T-helper 2 cell (primary cell): Measurements from ENCODE around the gene CYS1.
"Not testable (repeated sequence)": the region's sequence is repeated elsewhere in the genome, so short reads cannot be mapped to it uniquely, and the experiment has no call there.

ENCODE experiments used
- DNase-seq, 5 experiments: peaks; one replicate each; pipeline versions ENCODE4 v3.0.0 to v3.0.0-alpha.2; 2012 to 2022

Gene CYS1

GRCh38 chr2:10091889-10092244 lies 11.7 kb upstream of the CYS1 start:
- DNase-seq, result not testable (repeated sequence)

- DNase-seq, result peak in 1 of 5 experiments; percentile 36
Observed at GRCh38 chr2:10091182-10091888, 11.1 kb upstream of the CYS1 start.

GRCh38 chr2:10089565-10090190 lies 9.5 kb upstream of the CYS1 start:
- DNase-seq, result no peak

- DNase-seq, result no peak
Observed at GRCh38 chr2:10087360-10087759, 7.1 kb upstream of the CYS1 start.

GRCh38 chr2:10086950-10087349 lies 6.7 kb upstream of the CYS1 start:
- DNase-seq, result no peak

GRCh38 chr2:10085668-10086059 lies 5.5 kb upstream of the CYS1 start:
- no peak for DNase-seq

GRCh38 chr2:10085043-10085667 lies 4.9 kb upstream of the CYS1 start:
- DNase-seq, result no peak

- DNase-seq, result no peak
Observed at GRCh38 chr2:10084223-10084865, 4.1 kb upstream of the CYS1 start.

- no peak for DNase-seq
Observed at GRCh38 chr2:10083692-10084211, 3.5 kb upstream of the CYS1 start.

- DNase-seq, result no peak
Observed at GRCh38 chr2:10083046-10083445, 2.8 kb upstream of the CYS1 start.

- peak in 2 of 5 experiments; percentile 61 to 70 for DNase-seq
Observed at GRCh38 chr2:10080536-10081304, 509 bp upstream of the CYS1 start.

- DNase-seq, result peak in 1 of 5 experiments; percentile 34
Observed at GRCh38 chr2:10079266-10079869, 843 bp downstream of the CYS1 start.

GRCh38 chr2:10078704-10079265 lies 1.4 kb downstream of the CYS1 start:
- no peak for DNase-seq

GRCh38 chr2:10078001-10078400 lies 2.2 kb downstream of the CYS1 start:
- DNase-seq, result no peak

GRCh38 chr2:10076988-10077527 lies 3.2 kb downstream of the CYS1 start:
- DNase-seq, result no peak

GRCh38 chr2:10076511-10076910 lies 3.7 kb downstream of the CYS1 start:
- DNase-seq, result no peak

GRCh38 chr2:10075571-10076209 lies 4.5 kb downstream of the CYS1 start:
- DNase-seq, result no peak

GRCh38 chr2:10075101-10075500 lies 5.1 kb downstream of the CYS1 start:
- DNase-seq, result no peak

GRCh38 chr2:10073706-10074105 lies 6.5 kb downstream of the CYS1 start:
- no peak for DNase-seq

- DNase-seq, result peak; percentile 32 to 84 (median 66)
Observed at GRCh38 chr2:10072656-10073480, 7.3 kb downstream of the CYS1 start.
